CD14-positive monocyte (primary cell): Measurements from ENCODE around the gene JHY. TPM values are rescaled to one million over a fixed set of nuclear protein-coding genes. Genes with fewer than 3 reads are reported as not detected.

Experiments used
- DNase-seq, 3 donors: peaks; one replicate each; pipeline ENCODE4 v3.0.0-alpha.2; 2011 to 2022
- H2AFZ ChIP-seq: 2 replicates; pipeline ENCODE4 v1.6.0; 2012; ENCODE audit warnings: mild to moderate bottlenecking, low read depth, low read length, inconsistent platforms; ENCODE audit not compliant: insufficient read depth, poor library complexity, severe bottlenecking
- H3K27ac ChIP-seq, 2 donors: 1 replicate in 1 of 2; 2 replicates in 1 of 2; pipeline ENCODE4 v1.5.1; 2012 to 2013; ENCODE audit warnings: low read length in 2 of 2, control low read depth in 1 of 2, inconsistent platforms in 1 of 2, low read depth in 1 of 2, mild to moderate bottlenecking in 1 of 2
- H3K27me3 ChIP-seq, 2 donors: one replicate each; pipeline versions ENCODE4 v1.6.0 to v1.6.1; 2011 to 2013; ENCODE audit warnings: low read length in 2 of 2; ENCODE audit not compliant: control insufficient read depth in 2 of 2, insufficient read depth in 2 of 2
- H3K36me3 ChIP-seq, 2 donors: replicated peaks in 1 of 2; 1 replicate in 1 of 2; 2 replicates in 1 of 2; pipeline versions ENCODE4 v1.5.1 to v1.6.1; 2012 to 2013; ENCODE audit warnings: low read length in 2 of 2, control low read depth in 1 of 2, inconsistent platforms in 1 of 2, mild to moderate bottlenecking in 1 of 2; ENCODE audit not compliant: insufficient read depth in 2 of 2, control insufficient read depth in 1 of 2
- H3K4me1 ChIP-seq, 2 donors: 1 replicate in 1 of 2; 2 replicates in 1 of 2; pipeline versions ENCODE4 v1.5.1 to v1.6.1; 2012 to 2013; ENCODE audit warnings: low read length in 2 of 2, control low read depth in 1 of 2, inconsistent platforms in 1 of 2, mild to moderate bottlenecking in 1 of 2, moderate library complexity in 1 of 2; ENCODE audit not compliant: insufficient read depth in 2 of 2, control insufficient read depth in 1 of 2
- H3K4me2 ChIP-seq: replicated peaks from 2 replicates; pipeline ENCODE3; 2012; ENCODE audit warnings: low read length, moderate library complexity, mild to moderate bottlenecking; ENCODE audit not compliant: poor library complexity, severe bottlenecking; ENCODE audit errors: extremely low read depth
- H3K4me3 ChIP-seq, 3 experiments: fragments of 200-600 bp in 1 of 3; sonication (generic) in 1 of 3; replicated peaks in 1 of 3; 1 replicate in 2 of 3; 2 replicates in 1 of 3; pipeline ENCODE4 v1.5.1; 2011 to 2013; ENCODE audit warnings: low read length in 3 of 3, mild to moderate bottlenecking in 3 of 3, control low read depth in 2 of 3, low read depth in 2 of 3, inconsistent platforms in 1 of 3, moderate library complexity in 1 of 3
- H3K79me2 ChIP-seq: 2 replicates; pipeline ENCODE4 v1.6.0; 2012; ENCODE audit warnings: mild to moderate bottlenecking, control low read depth, inconsistent platforms, low read length, moderate library complexity; ENCODE audit not compliant: insufficient read depth
- H3K9ac ChIP-seq: 2 replicates; pipeline ENCODE4 v1.6.0; 2017; ENCODE audit warnings: low read length, mild to moderate bottlenecking; ENCODE audit not compliant: insufficient read depth, poor library complexity, severe bottlenecking
- H3K9me3 ChIP-seq, 2 donors: replicated peaks in 1 of 2; 1 replicate in 1 of 2; 2 replicates in 1 of 2; pipeline versions ENCODE4 v1.5.1 to v1.6.1; 2012 to 2013; ENCODE audit warnings: low read length in 2 of 2, control low read depth in 1 of 2; ENCODE audit not compliant: control insufficient read depth in 1 of 2, insufficient read depth in 1 of 2
- H4K20me1 ChIP-seq: 2 replicates; pipeline ENCODE4 v1.6.0; 2012; ENCODE audit warnings: mild to moderate bottlenecking, low read length, control low read depth, moderate library complexity; ENCODE audit not compliant: insufficient read depth
- H3K27ac Mint-ChIP-seq, 7 donors: one replicate each; pipeline ENCODE4 v1.8.0; 2020; ENCODE audit warnings: mild to moderate bottlenecking in 7 of 7, mixed read lengths in 7 of 7, moderate library complexity in 6 of 7, inconsistent platforms in 2 of 7
- H3K27me3 Mint-ChIP-seq, 3 donors: one replicate each; pipeline ENCODE4 v1.8.0; 2021 to 2022; ENCODE audit warnings: low read depth in 3 of 3, mild to moderate bottlenecking in 3 of 3, mixed read lengths in 3 of 3, moderate library complexity in 3 of 3, inconsistent platforms in 1 of 3
- H3K36me3 Mint-ChIP-seq, 2 donors: one replicate each; pipeline ENCODE4 v1.8.0; 2020; ENCODE audit warnings: mixed read lengths in 2 of 2, inconsistent platforms in 1 of 2, mild to moderate bottlenecking in 1 of 2
- H3K4me1 Mint-ChIP-seq: one replicate; pipeline ENCODE4 v1.8.0; 2020; ENCODE audit warnings: mild to moderate bottlenecking, mixed read lengths
- H3K4me3 Mint-ChIP-seq, 2 donors: one replicate each; pipeline ENCODE4 v1.8.0; 2020; ENCODE audit warnings: mild to moderate bottlenecking in 2 of 2, mixed read lengths in 2 of 2, moderate library complexity in 1 of 2
- H3K9me3 Mint-ChIP-seq, 7 donors: one replicate each; pipeline ENCODE4 v1.8.0; 2020 to 2022; ENCODE audit warnings: mixed read lengths in 7 of 7, mild to moderate bottlenecking in 6 of 7, moderate library complexity in 6 of 7, inconsistent platforms in 2 of 7
- CTCF ChIP-seq: fragments of 200-600 bp; IDR thresholded peaks from one replicate; pipeline ENCODE4 v1.8.0; 2022; ENCODE audit warnings: antibody characterized with exemption, mild to moderate bottlenecking
- WGBS: methylation state at CpG from one replicate; pipeline ENCODE4 v1.1.5; 2013; ENCODE audit warnings: missing lambda C conversion rate; ENCODE audit not compliant: insufficient coverage; 5-methylcytosine and 5-hydroxymethylcytosine counted together
- intact Hi-C, 2 donors: fragments of 100-400 bp; cut with micrococcal nuclease; formaldehyde crosslinking; loops; one replicate each; pipeline versions ENCODE4 v1.15.0 to v1.15.1; 2023
- polyA plus RNA-seq, 3 donors: library from polyadenylated mRNA; depleted of rRNA in 1 of 3; unstranded in 2 of 3; stranded (reverse) in 1 of 3; fragments of 300-500 nt in 2 of 3; fragments of >200 nt in 1 of 3; fragmentation: Illumina TruSeq in 2 of 3; gene quantifications; 1 replicate in 2 of 3; 2 replicates in 1 of 3; pipeline ENCODE4 v1.2.3, GENCODE V29; 2012 to 2021

The JHY gene
- polyA plus RNA-seq, 3 donors, result 0.68 to 0.91 (median 0.89) TPM

DNA sequence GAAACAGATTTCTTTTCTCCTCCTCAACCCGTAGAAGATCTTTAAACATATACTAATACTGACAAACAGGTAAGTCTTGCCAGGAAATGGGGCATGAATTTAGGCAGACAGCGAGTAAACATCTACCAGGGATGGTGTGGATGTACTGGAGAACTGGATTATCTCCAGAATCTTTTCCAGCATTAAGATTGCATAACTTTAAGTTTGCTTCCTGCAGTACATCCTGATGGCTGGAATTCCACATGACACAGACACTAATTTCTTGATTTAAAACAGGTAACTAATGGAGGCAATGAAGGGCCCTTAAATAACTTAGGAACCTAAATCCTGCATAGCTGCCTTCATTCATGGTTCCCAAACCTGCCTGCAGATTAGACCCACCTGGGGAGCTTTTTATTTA, 40.7 kb downstream of the JHY start:
- H3K4me3 ChIP-seq, result no peak overlapping the region
- no peak for TF ChIP-seq CTCF
- no peaks in the 10 kb centered on the region for H3K79me2 ChIP-seq
- intact Hi-C loops, result no loop called here
- H3K27me3 Mint-ChIP-seq, result peaks cover 0 to 4% (median 2%) of the 10 kb centered on the region in 3 donors
- H3K4me1 Mint-ChIP-seq, result no peaks in the 10 kb centered on the region
- WGBS, result no CpG with 5 or more reads among the region's 2 CpGs
- H3K27me3 ChIP-seq, result no peaks in the 10 kb centered on the region
- no peak overlapping the region for H3K4me2 ChIP-seq
- no peaks in the 10 kb centered on the region for H3K9me3 ChIP-seq
- H3K36me3 Mint-ChIP-seq, result no peaks in the 10 kb centered on the region
- no peak overlapping the region for H3K27ac ChIP-seq
- no peaks in the 10 kb centered on the region for H4K20me1 ChIP-seq
- no peak overlapping the region for H3K9ac ChIP-seq
- no peak for DNase-seq
- no peak overlapping the region for H2AFZ ChIP-seq
- H3K9me3 Mint-ChIP-seq, result no peaks in the 10 kb centered on the region
- no peak overlapping the region for H3K27ac Mint-ChIP-seq
- H3K36me3 ChIP-seq, result no peaks in the 10 kb centered on the region
- H3K4me3 Mint-ChIP-seq, result no peak overlapping the region
- no peaks in the 10 kb centered on the region for H3K4me1 ChIP-seq

DNA sequence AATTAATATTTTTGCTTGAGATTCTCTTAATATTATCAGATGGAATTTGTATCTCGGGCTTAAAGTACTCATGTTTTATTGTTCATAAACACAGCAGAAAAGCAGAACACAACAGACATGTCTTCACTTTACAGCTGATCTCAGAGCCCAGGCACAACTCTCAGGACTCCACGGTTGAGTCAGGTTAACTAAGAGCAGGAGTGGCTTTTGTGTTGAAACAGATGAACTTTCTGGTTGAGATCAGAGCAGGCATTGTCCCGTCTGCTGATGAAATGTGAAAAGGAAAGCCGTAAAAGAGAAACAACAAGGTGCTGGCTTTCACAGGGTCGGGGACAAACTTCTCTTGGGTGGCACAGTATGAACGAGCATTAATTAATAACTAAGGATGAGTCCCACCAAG, 49.0 kb downstream of the JHY start:
- H3K9ac ChIP-seq, result no peak overlapping the region
- Mint-ChIP-seq H3K9me3 (no peaks in the 10 kb centered on the region), H3K4me1 (peaks cover 3% of the 10 kb centered on the region), H3K27me3 (no peaks in the 10 kb centered on the region), H3K4me3 (no peak overlapping the region), H3K27ac (no peak overlapping the region), H3K36me3 (no peaks in the 10 kb centered on the region)
- no peaks in the 10 kb centered on the region for H3K27me3 ChIP-seq
- H2AFZ ChIP-seq, result no peak overlapping the region
- H4K20me1 ChIP-seq, result no peaks in the 10 kb centered on the region
- no peak for DNase-seq
- peaks cover 0 to 4% of the 10 kb centered on the region in 2 donors for H3K4me1 ChIP-seq
- H3K36me3 ChIP-seq, result no peaks in the 10 kb centered on the region
- H3K4me3 ChIP-seq, result no peak overlapping the region
- WGBS, result 89% methylated on average over 2 of the region's 6 CpGs
- intact Hi-C loops, result no loop called here
- TF ChIP-seq CTCF, result no peak
- H3K27ac ChIP-seq, result no peak overlapping the region
- no peak overlapping the region for H3K4me2 ChIP-seq
- no peaks in the 10 kb centered on the region for H3K79me2 ChIP-seq
- H3K9me3 ChIP-seq, result no peaks in the 10 kb centered on the region
